Neural cell (in vitro differentiated cells): ENCODE data around the gene C5AR1. TPM values are rescaled to one million over a fixed set of nuclear protein-coding genes. Genes with fewer than 3 reads are reported as not detected.
"Not testable (repeated sequence)": the region's sequence is repeated elsewhere in the genome, so short reads cannot be mapped to it uniquely, and the experiment has no call there.

Source experiments
- H2AFZ ChIP-seq: fragments of 200-600, 300-800 bp; sonication (generic), shearing (Covaris generic); 2 replicates; pipeline ENCODE4 v1.6.0; 2014; ENCODE audit warnings: low read depth, mild to moderate bottlenecking, antibody characterized with exemption, low read length, moderate library complexity
- H3F3A ChIP-seq: fragments of 200-600 bp; shearing (Covaris generic); 2 replicates; pipeline ENCODE4 v1.6.1; 2016; ENCODE audit warnings: mild to moderate bottlenecking, moderate library complexity, mixed read lengths, antibody characterized with exemption, low read length; ENCODE audit not compliant: insufficient read depth, poor library complexity, severe bottlenecking
- H3K27ac ChIP-seq: fragments of 200-600, 300-800 bp; sonication (generic), shearing (Covaris generic); 2 replicates; pipeline ENCODE4 v1.5.1; 2014; ENCODE audit warnings: mild to moderate bottlenecking, low read length, moderate library complexity
- H3K27me3 ChIP-seq: fragments of 300-800, 200-600 bp; sonication (generic), shearing (Covaris generic); 2 replicates; pipeline ENCODE4 v1.6.0; 2014; ENCODE audit warnings: mild to moderate bottlenecking, low read depth, low read length, moderate library complexity; ENCODE audit not compliant: insufficient read depth
- H3K36me3 ChIP-seq: fragments of 300-800, 200-600 bp; sonication (generic), shearing (Covaris generic); 2 replicates; pipeline ENCODE4 v1.5.1; 2014; ENCODE audit warnings: mild to moderate bottlenecking, antibody characterized with exemption, low read length, moderate library complexity; ENCODE audit not compliant: insufficient read depth
- H3K4me2 ChIP-seq: fragments of 300-800, 200-600 bp; sonication (generic), shearing (Covaris generic); 2 replicates; pipeline ENCODE4 v1.6.0; 2014; ENCODE audit warnings: mild to moderate bottlenecking, low read length
- H3K4me3 ChIP-seq: fragments of 300-800, 200-600 bp; sonication (generic), shearing (Covaris generic); 2 replicates; pipeline ENCODE4 v1.5.1; 2014; ENCODE audit warnings: mild to moderate bottlenecking, low read length, moderate library complexity
- H3K79me2 ChIP-seq: fragments of 200-600 bp; shearing (Covaris generic); replicated peaks from 2 replicates; pipeline ENCODE4 v1.6.0; 2014; ENCODE audit warnings: mild to moderate bottlenecking, low read length, moderate library complexity; ENCODE audit not compliant: insufficient read depth
- H3K9ac ChIP-seq: fragments of 300-800, 200-600 bp; sonication (generic), shearing (Covaris generic); 2 replicates; pipeline ENCODE4 v1.6.1; 2016; ENCODE audit warnings: mild to moderate bottlenecking, low read length, mixed read lengths
- H3K9me2 ChIP-seq: fragments of 200-600 bp; shearing (Covaris generic); 2 replicates; pipeline ENCODE4 v1.6.1; 2016; ENCODE audit warnings: mild to moderate bottlenecking, low read length, mixed read lengths; ENCODE audit not compliant: insufficient read depth
- H3K9me3 ChIP-seq: fragments of 200-600, 300-800 bp; sonication (generic), shearing (Covaris generic); 2 replicates; pipeline ENCODE4 v1.6.1; 2016; ENCODE audit warnings: mild to moderate bottlenecking, mixed run types, low read length, moderate library complexity, mixed read lengths
- H4K20me1 ChIP-seq: fragments of 200-600 bp; shearing (Covaris generic); 2 replicates; pipeline ENCODE4 v1.6.1; 2016; ENCODE audit warnings: mild to moderate bottlenecking, mixed run types; ENCODE audit not compliant: insufficient read depth
- EP300 ChIP-seq: fragments of 450-650 bp; conservative IDR thresholded peaks from 2 replicates; pipeline ENCODE4 v1.6.1; 2014; ENCODE audit warnings: antibody characterized with exemption, mild to moderate bottlenecking, moderate library complexity; ENCODE audit not compliant: poor library complexity, severe bottlenecking
- EZH2 ChIP-seq: fragments of 200-600, 300-800 bp; shearing (Covaris generic), sonication (generic); IDR thresholded peaks from 2 replicates; pipeline ENCODE4 v1.6.1; 2014; ENCODE audit warnings: antibody characterized with exemption, low read length, borderline replicate concordance, mild to moderate bottlenecking; ENCODE audit not compliant: insufficient read depth, poor library complexity, severe bottlenecking
- MXI1 ChIP-seq: fragments of 450-650 bp; conservative IDR thresholded peaks from 2 replicates; pipeline ENCODE4 v1.6.1; 2014; ENCODE audit warnings: antibody characterized with exemption, mild to moderate bottlenecking; ENCODE audit not compliant: poor library complexity, severe bottlenecking
- POLR2AphosphoS5 ChIP-seq: IDR thresholded peaks from 2 replicates; pipeline ENCODE4 v1.6.1; 2012
- RAD21 ChIP-seq: fragments of 450-650 bp; conservative IDR thresholded peaks from 2 replicates; pipeline ENCODE4 v1.6.1; 2014; ENCODE audit warnings: antibody characterized with exemption, mild to moderate bottlenecking, moderate library complexity
- REST ChIP-seq: IDR thresholded peaks from 2 replicates; pipeline ENCODE4 v1.6.1; 2012; ENCODE audit warnings: borderline replicate concordance
- SMC3 ChIP-seq: fragments of 450-650 bp; conservative IDR thresholded peaks from 2 replicates; pipeline ENCODE4 v1.6.1; 2014; ENCODE audit warnings: antibody characterized with exemption, mild to moderate bottlenecking, moderate library complexity; ENCODE audit not compliant: poor library complexity
- TAF1 ChIP-seq: IDR thresholded peaks from 2 replicates; pipeline ENCODE4 v1.6.1; 2012; ENCODE audit warnings: low read depth
- polyA plus RNA-seq: library from polyadenylated mRNA; depleted of rRNA; stranded (reverse); fragments of >200 nt; gene quantifications from 2 replicates; pipeline ENCODE4 v1.2.3, GENCODE V29; 2014
- TF ChIP-seq, protein P1 (sequence below): fragments of 450-650 bp; IDR thresholded peaks from 2 replicates; pipeline ENCODE4 v1.5.1; 2014; ENCODE audit warnings: antibody characterized with exemption, mild to moderate bottlenecking, moderate library complexity; ENCODE audit not compliant: poor library complexity, severe bottlenecking

The C5AR1 gene
- polyA plus RNA-seq, 1 donor from 2014 or later, result not detected

DNA sequence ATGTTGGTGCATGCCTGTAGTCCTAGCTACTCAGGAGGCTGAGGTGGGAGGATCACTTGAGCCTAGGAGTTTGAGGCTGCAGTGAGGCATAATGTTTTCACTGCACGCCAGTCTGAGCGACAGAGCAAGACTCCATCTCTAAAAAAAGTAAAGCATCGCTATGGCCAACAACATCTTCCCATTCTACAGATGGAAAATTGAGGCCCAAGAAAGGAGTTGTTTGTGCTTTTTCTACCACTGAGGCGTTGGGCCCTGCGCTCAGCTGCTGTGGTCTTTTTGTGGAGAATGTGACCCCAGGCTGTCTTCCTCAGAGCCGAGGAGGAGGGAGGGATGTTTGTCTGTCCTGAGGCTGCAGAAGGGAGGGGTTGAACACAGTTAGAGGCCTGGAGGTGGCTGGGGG lies 21.8 kb downstream of the C5AR1 start:
- no peaks in the 10 kb centered on the region for H3K79me2 ChIP-seq
- no peak for TF ChIP-seq MXI1
- no peak for TF ChIP-seq RAD21
- no peak for TF ChIP-seq TAF1
- TF ChIP-seq, protein P1, sequence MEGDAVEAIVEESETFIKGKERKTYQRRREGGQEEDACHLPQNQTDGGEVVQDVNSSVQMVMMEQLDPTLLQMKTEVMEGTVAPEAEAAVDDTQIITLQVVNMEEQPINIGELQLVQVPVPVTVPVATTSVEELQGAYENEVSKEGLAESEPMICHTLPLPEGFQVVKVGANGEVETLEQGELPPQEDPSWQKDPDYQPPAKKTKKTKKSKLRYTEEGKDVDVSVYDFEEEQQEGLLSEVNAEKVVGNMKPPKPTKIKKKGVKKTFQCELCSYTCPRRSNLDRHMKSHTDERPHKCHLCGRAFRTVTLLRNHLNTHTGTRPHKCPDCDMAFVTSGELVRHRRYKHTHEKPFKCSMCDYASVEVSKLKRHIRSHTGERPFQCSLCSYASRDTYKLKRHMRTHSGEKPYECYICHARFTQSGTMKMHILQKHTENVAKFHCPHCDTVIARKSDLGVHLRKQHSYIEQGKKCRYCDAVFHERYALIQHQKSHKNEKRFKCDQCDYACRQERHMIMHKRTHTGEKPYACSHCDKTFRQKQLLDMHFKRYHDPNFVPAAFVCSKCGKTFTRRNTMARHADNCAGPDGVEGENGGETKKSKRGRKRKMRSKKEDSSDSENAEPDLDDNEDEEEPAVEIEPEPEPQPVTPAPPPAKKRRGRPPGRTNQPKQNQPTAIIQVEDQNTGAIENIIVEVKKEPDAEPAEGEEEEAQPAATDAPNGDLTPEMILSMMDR, result no peak
- no peak for TF ChIP-seq REST
- no peak for TF ChIP-seq POLR2AphosphoS5
- no peak overlapping the region for H3K4me3 ChIP-seq
- H3K36me3 ChIP-seq, result no peaks in the 10 kb centered on the region
- no peaks in the 10 kb centered on the region for H4K20me1 ChIP-seq
- H3K27ac ChIP-seq, result no peak overlapping the region
- no peak overlapping the region for H3K4me2 ChIP-seq
- H3K9ac ChIP-seq, result no peak overlapping the region
- H3K27me3 ChIP-seq, result no peaks in the 10 kb centered on the region
- H3F3A ChIP-seq, result no peaks in the 10 kb centered on the region
- H3K9me2 ChIP-seq, result no peaks in the 10 kb centered on the region
- no peak overlapping the region for H2AFZ ChIP-seq
- no peaks in the 10 kb centered on the region for H3K9me3 ChIP-seq

GRCh38 chr19:47331931-47332547 lies 22.4 kb downstream of the C5AR1 start, which contains the start of gene C5AR2:
Gene C5AR2, plus strand, starts transcription at chr19:47332175. Its CDS starts 8,625 bp downstream, at chr19:47340800.
- H3F3A ChIP-seq, result no peaks in the 10 kb centered on the region
- no peak within 1 kb of the TSS for H2AFZ ChIP-seq
- H3K4me2 ChIP-seq, result no peak within 1 kb of the TSS
- H3K27me3 ChIP-seq, result no peaks in the 10 kb centered on the region
- no peaks in the 10 kb centered on the region for H3K9me3 ChIP-seq
- H3K9me2 ChIP-seq, result no peaks in the 10 kb centered on the region
- no peaks in the 10 kb centered on the region for H3K79me2 ChIP-seq
- no peaks in the 10 kb centered on the region for H3K36me3 ChIP-seq
- H3K27ac ChIP-seq, result no peak within 1 kb of the TSS
- H4K20me1 ChIP-seq, result no peaks in the 10 kb centered on the region
- H3K9ac ChIP-seq, result no peak within 1 kb of the TSS
- H3K4me3 ChIP-seq, result no peak within 1 kb of the TSS
- TF ChIP-seq EZH2 (no peak), RAD21 (no peak), MXI1 (no peak), EP300 (no peak), REST (no peak), SMC3 (no peak), POLR2AphosphoS5 (no peak)
- TF ChIP-seq, protein P1, result no peak

DNA sequence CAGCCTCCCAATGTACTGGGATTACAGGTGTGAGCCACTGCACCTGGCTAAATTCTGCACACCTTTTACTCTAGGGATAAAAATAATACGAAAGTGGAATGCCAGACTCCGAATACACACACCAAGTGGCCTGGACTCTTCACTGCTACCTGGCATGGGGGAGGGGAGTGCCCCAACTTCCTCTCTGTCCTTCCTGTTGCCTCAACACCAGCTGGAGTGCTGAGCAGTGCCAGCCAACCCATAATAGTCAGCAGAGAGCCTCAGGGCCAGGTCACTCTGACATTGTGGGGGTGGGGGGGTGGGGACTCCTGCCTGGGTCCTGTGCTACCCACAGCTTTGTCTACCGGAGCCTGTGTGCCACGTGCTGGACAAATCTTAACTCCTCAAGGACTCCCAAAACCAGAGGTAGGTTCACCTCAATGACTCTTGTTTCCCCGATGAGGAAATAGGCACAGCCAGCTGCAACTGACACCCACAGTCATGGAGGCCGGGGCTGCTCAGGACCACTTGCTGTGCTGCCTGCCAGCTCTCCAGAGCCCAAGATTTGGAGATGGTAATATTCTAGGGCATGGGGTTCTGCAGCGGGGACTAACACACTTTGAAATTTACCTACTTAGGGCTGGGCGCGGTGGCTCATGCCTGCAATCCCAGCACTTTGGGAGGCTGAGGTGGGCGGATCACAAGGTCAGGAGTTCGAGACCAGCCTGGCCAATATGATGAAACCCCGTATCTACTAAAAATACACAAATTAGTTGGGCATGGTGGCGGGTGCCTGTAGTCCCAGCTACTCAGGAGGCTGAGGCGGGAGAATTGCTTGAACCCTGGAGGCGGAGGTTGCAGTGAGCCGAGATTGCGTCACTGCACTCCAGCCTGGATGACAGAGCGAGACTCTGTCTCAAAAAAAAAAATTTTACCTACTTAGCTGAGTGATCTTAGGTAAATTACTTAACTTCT lies 27.4 kb downstream of the C5AR1 start:
- H3K4me2 ChIP-seq, H3K4me3 ChIP-seq, H2AFZ ChIP-seq, H3K9me3 ChIP-seq, H3K27me3 ChIP-seq, H3F3A ChIP-seq, H3K9ac ChIP-seq, H4K20me1 ChIP-seq, H3K27ac ChIP-seq, H3K36me3 ChIP-seq, H3K9me2 ChIP-seq, H3K79me2 ChIP-seq: not testable (repeated sequence)
